BJ (cell line): ENCODE data around the gene RAD51B. TPM values are rescaled to one million over a fixed set of nuclear protein-coding genes. Genes with fewer than 3 reads are reported as not detected.

Experiments
- CTCF ChIA-PET: fragments of 350-600 bp; formaldehyde crosslinking; extraction: SDS; loops from one replicate; lab custom pipeline; 2021; ENCODE audit warnings: antibody characterized with exemption, inconsistent platforms; lab: Yijun Ruan, JAX
- POLR2A ChIA-PET: fragments of 300-600 bp; sonication (Branson Sonifier 250); formaldehyde crosslinking; extraction: SDS; loops from one replicate; lab custom pipeline; 2021; ENCODE audit warnings: antibody characterized with exemption; lab: Charles Lee
- DNase-seq: peaks from one replicate; pipeline ENCODE4 v3.0.0-alpha.2; 2011; ENCODE audit warnings: low read depth
- H3K27me3 ChIP-seq: 2 replicates; pipeline ENCODE4 v1.6.0; 2011; ENCODE audit warnings: low read length; ENCODE audit not compliant: control insufficient read depth, insufficient read depth
- H3K36me3 ChIP-seq: 2 replicates; pipeline ENCODE4 v1.5.1; 2011; ENCODE audit warnings: low read length; ENCODE audit not compliant: control insufficient read depth, insufficient read depth
- H3K4me3 ChIP-seq: 2 replicates; pipeline ENCODE4 v1.5.1; 2011; ENCODE audit warnings: low read depth, mild to moderate bottlenecking, control low read depth, low read length
- CTCF ChIP-seq: IDR thresholded peaks from 2 replicates; pipeline ENCODE4 v1.5.1; 2011; ENCODE audit warnings: low read depth, mild to moderate bottlenecking, control low read depth, inconsistent platforms, low read length, moderate library complexity; ENCODE audit not compliant: insufficient read depth
- polyA plus RNA-seq: library from polyadenylated mRNA; depleted of rRNA; stranded (reverse); fragments of >200 nt; gene quantifications from 2 replicates; pipeline ENCODE4 v1.2.3, GENCODE V29; 2011

Gene RAD51B
- polyA plus RNA-seq, 1 experiment: 5.6 TPM

- ChIA-PET POLR2A (no interaction called here), CTCF (interaction anchor here (1.0 to 1.2 kb wide), 2 partner anchors 28 to 534 kb away, joined by 3 read pairs; no protein-coding TSS in a partner anchor)
- Histone ChIP-seq H3K36me3 (no peaks in the 10 kb centered on the region), H3K27me3 (no peaks in the 10 kb centered on the region), H3K4me3 (no peak overlapping the region)
- no peak for TF ChIP-seq CTCF
- no peak for DNase-seq
These were observed 463.1 kb downstream of the RAD51B start for GRCh38 chr14:68282479-68283377.

- H3K4me3 ChIP-seq: no peak overlapping the region
- no peaks in the 10 kb centered on the region for H3K36me3 ChIP-seq
- no peak for TF ChIP-seq CTCF
- H3K27me3 ChIP-seq: no peaks in the 10 kb centered on the region
- ChIA-PET CTCF (interaction anchor here (1.0 kb wide), 1 partner anchor 29 kb away, joined by 3 read pairs; no protein-coding TSS in a partner anchor), POLR2A (no interaction called here)
- DNase-seq: no peak
These were observed 464.0 kb downstream of the RAD51B start for GRCh38 chr14:68283378-68284123.

- no peak for DNase-seq
These were observed 464.8 kb downstream of the RAD51B start for GRCh38 chr14:68284333-68284732.

GRCh38 chr14:68284834-68285233 is 465.3 kb downstream of the RAD51B start:
- no peak for DNase-seq
- Histone ChIP-seq H3K36me3 (no peaks in the 10 kb centered on the region), H3K27me3 (no peaks in the 10 kb centered on the region), H3K4me3 (no peak overlapping the region)
- TF ChIP-seq CTCF: no peak
- ChIA-PET CTCF (interaction anchor here (0.6 kb wide), 1 partner anchor 558 kb away, joined by 3 read pairs; no protein-coding TSS in a partner anchor), POLR2A (no interaction called here)

More at GRCh38 chr14:68284333-68284732, 464.8 kb downstream of the RAD51B start:
- ChIA-PET CTCF (interaction anchor here (0.6 kb wide), 1 partner anchor 559 kb away, joined by 3 read pairs; no protein-coding TSS in a partner anchor), POLR2A (no interaction called here)
- TF ChIP-seq CTCF: no peak
- H3K4me3 ChIP-seq: no peak overlapping the region
- H3K36me3 ChIP-seq: no peaks in the 10 kb centered on the region
- H3K27me3 ChIP-seq: no peaks in the 10 kb centered on the region
